SK-N-SH treated with all-trans-retinoic acid at 6 μM for 48 hours (cell line): ENCODE results near the gene C15orf39.

Source experiments
- ATAC-seq: fragments of 200-7000 bp; cut with Tn5 transposase; 3 replicates; pipeline ENCODE4 v1.9.1; 2020; ENCODE audit warnings: mild to moderate bottlenecking, moderate library complexity
- BACH2 ChIP-seq: fragments of 250-450 bp; sonication (Bioruptor Pico); IDR thresholded peaks from 2 replicates; pipeline ENCODE4 v1.9.0; 2021; ENCODE audit warnings: mild to moderate bottlenecking, borderline replicate concordance
- CREB5 ChIP-seq: fragments of 250-450 bp; sonication (Bioruptor Pico); IDR thresholded peaks from 2 replicates; pipeline ENCODE4 v1.5.1; 2020; ENCODE audit warnings: low read depth, mild to moderate bottlenecking, moderate library complexity
- CSDC2 ChIP-seq: fragments of 250-450 bp; sonication (Bioruptor Pico); IDR thresholded peaks from 2 replicates; pipeline ENCODE4 v1.5.0; 2020; ENCODE audit warnings: mild to moderate bottlenecking, moderate library complexity
- CSRNP3 ChIP-seq: fragments of 250-450 bp; sonication (Bioruptor Pico); IDR thresholded peaks from 2 replicates; pipeline ENCODE4 v1.5.1; 2021; ENCODE audit warnings: mild to moderate bottlenecking, moderate library complexity
- ISL1 ChIP-seq: fragments of 250-450 bp; sonication (Bioruptor Pico); IDR thresholded peaks from 2 replicates; pipeline ENCODE4 v2.1.2; 2022; ENCODE audit warnings: mild to moderate bottlenecking, moderate library complexity
- POU6F1 ChIP-seq: fragments of 250-450 bp; sonication (Bioruptor Pico); IDR thresholded peaks from 2 replicates; pipeline ENCODE4 v1.8.0; 2021; ENCODE audit warnings: low read depth, mild to moderate bottlenecking, moderate library complexity, borderline replicate concordance
- PPARA ChIP-seq: fragments of 250-450 bp; sonication (Bioruptor Pico); IDR thresholded peaks from 2 replicates; pipeline ENCODE4 v1.5.0; 2020; ENCODE audit warnings: mild to moderate bottlenecking, borderline replicate concordance
- RARB ChIP-seq: fragments of 250-450 bp; sonication (Bioruptor Pico); IDR thresholded peaks from 2 replicates; pipeline ENCODE4 v1.8.0; 2021; ENCODE audit warnings: mild to moderate bottlenecking, moderate library complexity
- SNAI2 ChIP-seq: fragments of 250-450 bp; sonication (Bioruptor Pico); IDR thresholded peaks from 2 replicates; pipeline ENCODE4 v1.5.0; 2020; ENCODE audit warnings: mild to moderate bottlenecking, moderate library complexity
- TCF4 ChIP-seq: fragments of 250-450 bp; sonication (Bioruptor Pico); IDR thresholded peaks from 2 replicates; pipeline ENCODE4 v1.8.0; 2021; ENCODE audit warnings: mild to moderate bottlenecking, moderate library complexity, borderline replicate concordance
- TOX ChIP-seq: fragments of 250-450 bp; sonication (Bioruptor Pico); IDR thresholded peaks from 2 replicates; pipeline ENCODE4 v1.8.0; 2021; ENCODE audit warnings: mild to moderate bottlenecking, moderate library complexity, borderline replicate concordance
- TSHZ2 ChIP-seq: fragments of 250-450 bp; sonication (Bioruptor Pico); IDR thresholded peaks from 2 replicates; pipeline ENCODE4 v1.5.0; 2020; ENCODE audit warnings: mild to moderate bottlenecking, moderate library complexity
- ZC3H10 ChIP-seq: fragments of 250-450 bp; sonication (Bioruptor Pico); IDR thresholded peaks from 2 replicates; pipeline ENCODE4 v1.5.1; 2021; ENCODE audit warnings: mild to moderate bottlenecking, moderate library complexity
- ZFP3 ChIP-seq: fragments of 250-450 bp; sonication (Bioruptor Pico); IDR thresholded peaks from 2 replicates; pipeline ENCODE4 v1.5.0; 2020; ENCODE audit warnings: mild to moderate bottlenecking, moderate library complexity
- ZFP30 ChIP-seq: fragments of 450-650 bp; formaldehyde crosslinking; IDR thresholded peaks from 2 replicates; pipeline ENCODE4 v1.5.0; 2022; ENCODE audit warnings: mild to moderate bottlenecking, moderate library complexity
- ZNF565 ChIP-seq: fragments of 450-650 bp; formaldehyde crosslinking; conservative IDR thresholded peaks from 2 replicates; pipeline ENCODE4 v1.5.0; 2020; ENCODE audit warnings: low read depth, mild to moderate bottlenecking, moderate library complexity
- ZNF70 ChIP-seq: fragments of 450-650 bp; formaldehyde crosslinking; IDR thresholded peaks from 2 replicates; pipeline ENCODE4 v1.5.0; 2020; ENCODE audit warnings: mild to moderate bottlenecking, moderate library complexity
- ZNF8 ChIP-seq: fragments of 450-650 bp; formaldehyde crosslinking; IDR thresholded peaks from 2 replicates; pipeline ENCODE4 v1.5.0; 2020; ENCODE audit warnings: mild to moderate bottlenecking, moderate library complexity

Gene C15orf39

GRCh38 chr15:75227663-75228280, 26.1 kb downstream of the C15orf39 start:
- TF ChIP-seq ZFP30 (CRISPR knock-in tag) (no peak), ZC3H10 (no peak), TOX (no peak), ZFP3 (CRISPR knock-in tag) (no peak), TCF4 (CRISPR knock-in tag) (no peak), SNAI2 (CRISPR knock-in tag) (no peak), CREB5 (CRISPR knock-in tag) (no peak), RARB (CRISPR knock-in tag) (no peak), CSRNP3 (CRISPR knock-in tag) (no peak), TSHZ2 (CRISPR knock-in tag) (no peak), PPARA (CRISPR knock-in tag) (no peak), BACH2 (CRISPR knock-in tag) (no peak), ZNF8 (CRISPR knock-in tag) (no peak), CSDC2 (CRISPR knock-in tag) (no peak), POU6F1 (CRISPR knock-in tag) (no peak), ZNF565 (no peak), ISL1 (CRISPR knock-in tag) (no peak)
- ATAC-seq = no peak

GRCh38 chr15:75228787-75229186, 27.1 kb downstream of the C15orf39 start:
- ATAC-seq = no peak
- TF ChIP-seq ISL1 (CRISPR knock-in tag) (no peak), ZNF70 (no peak), ZFP3 (CRISPR knock-in tag) (no peak)

GRCh38 chr15:75229191-75230015, 27.7 kb downstream of the C15orf39 start:
- no peak; the same call in 2 of the 3 replicates for ATAC-seq
- no peak for TF ChIP-seq ISL1 (CRISPR knock-in tag)
- TF ChIP-seq, all 23 proteins: peak for 0

GRCh38 chr15:75230016-75230343, 28.3 kb downstream of the C15orf39 start:
- TF ChIP-seq ZNF70 (peak; percentile 96), ZFP30 (CRISPR knock-in tag) (no peak)
- no peak; the same call in 2 of the 3 replicates for ATAC-seq
